IPS DF 4.7 (cell line): ENCODE data around the gene SLC22A23.

Experiments used
- DNase-seq: peaks from one replicate; pipeline ENCODE4 v3.0.0-alpha.2; 2013; ENCODE audit warnings: low spot score; ENCODE audit errors: extremely low read depth

Gene SLC22A23

GRCh38 chr6:3446184-3446583, 10.7 kb downstream of the SLC22A23 start:
- DNase-seq: no peak

- DNase-seq: no peak
These were observed 12.4 kb downstream of the SLC22A23 start for GRCh38 chr6:3444276-3445088.

GRCh38 chr6:3443221-3443515, 13.7 kb downstream of the SLC22A23 start:
- DNase-seq: no peak

GRCh38 chr6:3442431-3443220, 14.2 kb downstream of the SLC22A23 start:
- DNase-seq: no peak

DNA sequence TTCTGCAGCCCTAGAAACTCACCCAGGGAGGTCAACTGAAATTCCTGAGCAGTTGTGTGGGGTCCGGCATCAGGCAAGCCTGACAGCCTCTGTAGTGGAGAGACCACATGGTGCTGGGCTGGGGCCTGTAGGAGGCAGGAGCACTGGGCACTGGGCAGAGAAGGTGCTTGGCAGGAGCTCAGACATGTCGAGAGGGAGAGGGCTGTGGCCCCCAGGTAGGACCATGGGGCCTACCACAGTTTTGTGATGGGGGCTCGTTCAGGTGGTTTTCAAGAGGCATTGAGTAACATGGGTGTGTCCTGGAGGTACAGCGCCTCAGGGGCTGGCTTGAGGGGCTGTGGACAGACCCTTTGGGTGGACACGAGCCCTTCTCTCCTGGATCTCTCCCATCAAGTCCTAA, 15.9 kb downstream of the SLC22A23 start:
- no peak for DNase-seq

- no peak for DNase-seq
These were observed 16.9 kb downstream of the SLC22A23 start for GRCh38 chr6:3439961-3440360.

GRCh38 chr6:3438190-3439167, 18.4 kb downstream of the SLC22A23 start:
- no peak for DNase-seq

- DNase-seq: no peak
These were observed 23.8 kb downstream of the SLC22A23 start for GRCh38 chr6:3433005-3433404.

- no peak for DNase-seq
These were observed 24.4 kb downstream of the SLC22A23 start for GRCh38 chr6:3432416-3432815.

- no peak for DNase-seq
These were observed 24.9 kb downstream of the SLC22A23 start for GRCh38 chr6:3431994-3432393.

DNA sequence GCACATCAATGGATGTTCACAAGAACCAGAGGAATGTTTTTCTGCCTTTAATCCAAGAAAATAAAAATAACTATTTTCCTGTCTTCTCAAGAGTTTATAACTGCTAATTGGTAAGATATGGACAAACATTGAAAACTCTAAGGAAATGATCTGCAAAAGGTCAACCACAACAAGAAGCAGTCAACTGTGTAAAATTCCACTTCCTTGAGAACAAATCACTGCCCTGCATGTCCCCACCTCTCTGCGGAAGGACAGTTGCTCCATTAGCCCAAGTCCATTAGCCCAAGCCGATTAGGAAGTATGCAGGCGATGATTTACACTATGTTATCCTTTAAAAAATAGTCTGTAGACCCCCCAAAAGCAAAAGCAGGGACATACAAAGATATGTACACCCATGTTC, 27.6 kb downstream of the SLC22A23 start:
- DNase-seq: no peak

DNA sequence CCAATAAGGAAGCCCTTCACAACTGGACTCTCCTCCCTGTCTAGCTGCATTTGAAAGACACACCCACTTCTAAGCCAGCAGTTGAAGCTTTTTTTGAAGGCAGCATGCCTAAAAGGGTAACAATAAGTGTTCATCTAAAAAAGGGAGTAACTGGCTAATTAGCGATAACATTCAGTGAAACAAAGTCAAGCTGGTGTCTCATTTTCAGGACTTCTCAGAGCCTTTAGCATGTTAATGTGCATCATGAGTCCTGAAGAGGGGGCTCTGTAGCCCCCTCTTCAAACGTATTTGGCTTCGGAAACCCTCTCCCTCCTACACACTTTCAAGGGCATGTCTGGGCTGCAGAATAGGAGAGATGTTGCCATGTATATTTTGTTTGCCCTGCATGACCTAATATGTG, 28.1 kb downstream of the SLC22A23 start:
- no peak for DNase-seq

DNA sequence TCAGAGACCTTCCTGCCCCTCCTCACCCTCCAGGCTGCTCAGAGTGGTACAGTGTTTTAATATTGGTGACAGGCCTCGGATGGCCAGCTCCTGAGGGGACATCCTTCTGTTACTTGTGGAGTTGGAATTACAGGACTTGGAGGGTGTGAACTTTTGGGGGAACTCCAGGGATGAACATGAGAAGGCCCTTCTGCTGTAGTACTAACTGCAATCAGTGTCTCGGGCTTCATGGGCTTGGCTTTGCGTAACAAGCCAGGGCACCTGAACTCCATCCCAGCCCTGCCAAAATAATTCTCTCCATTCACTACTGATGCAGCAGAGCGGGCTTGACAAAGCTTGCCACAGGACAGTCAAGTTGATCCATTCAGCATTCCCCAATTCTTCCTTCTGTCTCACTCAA, 28.6 kb downstream of the SLC22A23 start:
- no peak for DNase-seq

- DNase-seq: no peak
These were observed 29.2 kb downstream of the SLC22A23 start for GRCh38 chr6:3427687-3428085.

DNA sequence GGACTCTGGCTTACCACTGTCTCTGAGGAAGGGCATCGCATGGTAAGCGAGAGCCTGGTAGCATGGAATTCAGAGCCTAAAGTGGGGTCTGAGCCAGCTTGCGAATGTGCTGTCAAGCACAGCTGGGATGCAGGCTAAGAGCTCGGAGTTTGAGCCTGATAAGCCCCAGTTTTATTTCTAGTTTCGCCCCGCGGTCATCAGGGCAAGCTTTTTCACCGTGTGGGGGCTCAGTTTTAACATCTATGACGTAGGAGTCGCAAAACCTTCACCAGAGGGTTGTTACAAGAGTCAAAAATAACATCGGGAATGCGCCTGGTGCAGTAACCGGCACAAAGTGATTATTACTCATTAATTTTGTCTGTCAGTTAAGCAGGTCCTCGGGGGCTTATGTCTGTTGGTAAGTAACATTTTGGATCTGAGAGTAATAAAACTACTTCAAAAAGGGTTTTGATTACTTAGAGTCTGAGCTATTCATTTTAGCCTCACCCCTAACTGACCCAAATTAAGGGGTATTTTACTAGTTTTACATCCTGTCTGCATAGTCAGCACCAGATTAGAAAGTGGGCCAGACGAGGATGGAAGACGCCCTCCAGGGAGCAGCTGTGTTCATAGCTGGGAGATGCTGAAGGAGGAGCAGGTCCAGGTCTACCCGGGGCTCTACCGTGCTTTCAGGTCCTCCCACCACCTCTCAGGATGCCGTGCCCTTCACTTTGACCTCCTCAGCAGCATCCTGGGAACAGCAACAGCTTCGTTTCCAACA, 29.7 kb downstream of the SLC22A23 start:
- no peak for DNase-seq

GRCh38 chr6:3426091-3426926, 30.5 kb downstream of the SLC22A23 start:
- DNase-seq: no peak

GRCh38 chr6:3425574-3425973, 31.3 kb downstream of the SLC22A23 start:
- DNase-seq: no peak

- DNase-seq: no peak
These were observed 32.5 kb downstream of the SLC22A23 start for GRCh38 chr6:3424185-3424927.

DNA sequence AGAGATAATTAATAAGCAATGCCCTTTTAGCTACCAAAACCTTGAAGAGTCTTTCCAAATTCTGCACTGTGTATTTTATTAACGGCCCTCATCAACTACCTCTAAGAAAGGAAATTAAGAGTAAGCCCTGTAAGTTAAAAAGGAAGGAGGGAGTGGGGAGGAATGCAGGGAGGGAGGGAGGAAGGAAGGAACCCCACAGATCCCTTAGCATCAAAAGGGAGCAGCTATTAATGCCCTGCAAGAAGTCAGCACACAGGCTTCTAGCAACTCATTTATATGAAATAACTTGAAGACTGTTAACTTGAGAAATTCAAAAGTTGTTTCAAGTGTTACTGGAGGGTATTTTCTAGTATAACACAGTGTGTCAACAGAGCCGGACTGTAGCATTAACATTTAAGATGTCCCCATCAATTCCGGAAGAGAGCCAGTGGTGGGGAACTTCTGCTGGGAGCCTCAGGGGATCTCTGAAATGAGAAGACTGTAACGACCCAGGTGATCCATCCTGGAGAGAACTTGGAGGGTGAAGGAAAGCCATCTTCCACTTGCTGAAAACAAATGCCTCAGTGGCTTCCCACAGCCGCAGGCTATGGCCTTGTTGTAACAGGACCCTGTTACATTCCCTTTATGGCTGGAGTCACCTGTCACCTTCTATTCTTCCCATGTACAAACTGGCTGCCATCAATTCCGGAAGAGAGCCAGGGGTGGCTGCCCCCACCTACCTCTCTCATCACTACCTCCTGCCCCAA, 33.2 kb downstream of the SLC22A23 start:
- DNase-seq: peak; percentile 62
